Activated T-cell treated with anti-CD3 and anti-CD28 coated beads, Interleukin-2, amount 50 U/mL, for 4 hours (primary cell): ENCODE measurements around the gene NUTM2B. TPM values are rescaled to one million over a fixed set of nuclear protein-coding genes. Genes with fewer than 3 reads are reported as not detected.
"Not testable (repeated sequence)": the region's sequence is repeated elsewhere in the genome, so short reads cannot be mapped to it uniquely, and the experiment has no call there.

ENCODE experiments used
- ATAC-seq, 2 donors: fragments of 200-7000 bp; cut with Tn5 transposase; one replicate each; pipeline ENCODE4 v1.10.0; 2021
- DNase-seq: peaks from one replicate; pipeline ENCODE4 v3.0.0-alpha.2; 2020
- H3K27me3 Mint-ChIP-seq: one replicate; pipeline ENCODE4 v1.8.0; 2021; ENCODE audit warnings: low read depth, mixed read lengths
- H3K36me3 Mint-ChIP-seq: one replicate; pipeline ENCODE4 v1.8.0; 2022; ENCODE audit warnings: mixed read lengths; ENCODE audit not compliant: insufficient read depth
- H3K4me1 Mint-ChIP-seq: one replicate; pipeline ENCODE4 v1.8.0; 2021; ENCODE audit warnings: low read depth, mixed read lengths
- H3K4me3 Mint-ChIP-seq: one replicate; pipeline ENCODE4 v1.8.0; 2021; ENCODE audit warnings: mild to moderate bottlenecking, moderate library complexity, mixed read lengths
- H3K9me3 Mint-ChIP-seq: one replicate; pipeline ENCODE4 v1.8.0; 2021; ENCODE audit warnings: mixed read lengths
- total RNA-seq, 3 donors: library from RNA; stranded (reverse); gene quantifications; one replicate each; pipeline ENCODE4 v1.2.1, GENCODE V29; 2021

Gene NUTM2B, protein sequence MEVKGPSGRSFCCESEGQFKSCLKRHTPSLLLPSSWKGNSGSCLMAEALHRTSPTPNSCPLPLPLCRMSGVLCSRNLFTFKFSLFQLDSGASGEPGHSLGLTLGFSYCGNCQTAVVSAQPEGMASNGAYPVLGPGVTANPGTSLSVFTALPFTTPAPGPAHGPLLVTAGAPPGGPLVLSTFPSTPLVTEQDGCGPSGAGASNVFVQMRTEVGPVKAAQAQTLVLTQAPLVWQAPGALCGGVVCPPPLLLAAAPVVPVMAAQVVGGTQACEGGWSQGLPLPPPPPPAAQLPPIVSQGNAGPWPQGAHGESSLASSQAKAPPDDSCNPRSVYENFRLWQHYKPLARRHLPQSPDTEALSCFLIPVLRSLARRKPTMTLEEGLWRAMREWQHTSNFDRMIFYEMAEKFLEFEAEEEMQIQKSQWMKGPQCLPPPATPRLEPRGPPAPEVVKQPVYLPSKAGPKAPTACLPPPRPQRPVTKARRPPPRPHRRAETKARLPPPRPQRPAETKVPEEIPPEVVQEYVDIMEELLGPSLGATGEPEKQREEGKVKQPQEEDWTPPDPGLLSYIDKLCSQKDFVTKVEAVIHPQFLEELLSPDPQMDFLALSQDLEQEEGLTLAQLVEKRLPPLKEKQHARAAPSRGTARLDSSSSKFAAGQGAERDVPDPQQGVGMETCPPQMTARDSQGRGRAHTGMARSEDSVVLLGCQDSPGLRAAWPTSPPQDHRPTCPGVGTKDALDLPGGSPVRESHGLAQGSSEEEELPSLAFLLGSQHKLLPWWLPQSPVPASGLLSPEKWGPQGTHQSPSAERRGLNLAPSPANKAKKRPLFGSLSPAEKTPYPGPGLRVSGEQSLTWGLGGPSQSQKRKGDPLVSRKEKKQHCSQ
- under 1 TPM; 0.30 to 0.53 (median 0.33) TPM for total RNA-seq

DNA sequence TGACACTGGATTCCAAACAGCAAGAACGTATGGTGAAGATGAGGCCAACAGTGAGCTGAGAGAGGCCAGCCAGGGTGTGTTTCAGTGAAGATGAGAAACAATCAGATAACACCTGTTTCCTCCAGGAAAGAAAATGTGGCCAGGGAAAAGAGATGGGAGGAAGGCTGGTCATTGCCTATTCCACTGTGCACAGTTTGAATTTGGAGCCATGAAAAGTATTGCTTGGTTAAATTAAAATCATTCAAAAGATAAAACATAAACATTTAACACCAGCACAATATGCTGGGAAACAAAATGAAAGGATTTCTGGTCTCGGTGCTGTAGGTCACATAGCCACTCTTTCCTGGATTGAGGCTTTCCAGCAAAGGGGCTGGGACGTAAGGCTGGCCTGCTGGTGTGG lies at the start of gene NUTM2B:
Gene NUTM2B, plus strand, starts transcription at position 301 of the 400 bp plus-strand sequence. CDS start 383 bp downstream, outside the sequence.
- H3K36me3 Mint-ChIP-seq, H3K27me3 Mint-ChIP-seq, DNase-seq, H3K9me3 Mint-ChIP-seq, H3K4me3 Mint-ChIP-seq, H3K4me1 Mint-ChIP-seq, ATAC-seq: not testable (repeated sequence)

DNA sequence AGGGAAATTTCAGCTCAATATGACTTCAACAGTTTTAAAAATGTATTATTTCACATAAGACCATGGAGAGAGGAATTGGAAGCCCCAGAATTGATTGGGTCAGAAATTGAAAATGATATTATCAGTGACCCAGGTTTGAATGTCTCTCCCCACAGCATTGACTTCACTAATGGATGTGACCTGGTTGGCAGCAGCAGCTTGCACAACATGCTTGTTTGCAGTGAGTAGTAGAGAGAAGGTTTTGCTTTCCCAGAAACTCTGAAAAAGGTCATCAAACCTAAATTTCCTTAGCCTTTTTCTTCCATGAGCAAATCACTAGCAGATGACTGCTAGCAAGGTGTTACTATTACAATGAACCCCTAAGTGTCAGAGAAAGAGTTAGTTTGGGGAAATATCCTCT lies 39.7 kb upstream of the NUTM2B start:
- not testable (repeated sequence) for H3K36me3 Mint-ChIP-seq, H3K4me1 Mint-ChIP-seq, H3K27me3 Mint-ChIP-seq, H3K9me3 Mint-ChIP-seq, H3K4me3 Mint-ChIP-seq, ATAC-seq, DNase-seq

- H3K36me3 Mint-ChIP-seq, H3K27me3 Mint-ChIP-seq, H3K9me3 Mint-ChIP-seq, H3K4me1 Mint-ChIP-seq, H3K4me3 Mint-ChIP-seq, ATAC-seq, DNase-seq: not testable (repeated sequence)
Observed at GRCh38 chr10:79664686-79665085, 38.3 kb upstream of the NUTM2B start.

GRCh38 chr10:79669248-79669788 lies 33.7 kb upstream of the NUTM2B start:
- H3K27me3 Mint-ChIP-seq, H3K9me3 Mint-ChIP-seq, ATAC-seq, DNase-seq, H3K4me3 Mint-ChIP-seq, H3K36me3 Mint-ChIP-seq, H3K4me1 Mint-ChIP-seq: not testable (repeated sequence)

GRCh38 chr10:79674878-79675277 lies 28.1 kb upstream of the NUTM2B start:
- not testable (repeated sequence) for H3K27me3 Mint-ChIP-seq, H3K9me3 Mint-ChIP-seq, DNase-seq, H3K4me1 Mint-ChIP-seq, H3K4me3 Mint-ChIP-seq, H3K36me3 Mint-ChIP-seq
- ATAC-seq: peak; percentile 72 to 73

- DNase-seq, H3K4me3 Mint-ChIP-seq, H3K4me1 Mint-ChIP-seq, H3K36me3 Mint-ChIP-seq, ATAC-seq, H3K9me3 Mint-ChIP-seq, H3K27me3 Mint-ChIP-seq: not testable (repeated sequence)
Observed at GRCh38 chr10:79683026-79683883, 19.8 kb upstream of the NUTM2B start.

- not testable (repeated sequence) for H3K27me3 Mint-ChIP-seq, H3K4me1 Mint-ChIP-seq, H3K36me3 Mint-ChIP-seq, H3K4me3 Mint-ChIP-seq, DNase-seq, ATAC-seq, H3K9me3 Mint-ChIP-seq
Observed at GRCh38 chr10:79683884-79684720, 18.9 kb upstream of the NUTM2B start.

DNA sequence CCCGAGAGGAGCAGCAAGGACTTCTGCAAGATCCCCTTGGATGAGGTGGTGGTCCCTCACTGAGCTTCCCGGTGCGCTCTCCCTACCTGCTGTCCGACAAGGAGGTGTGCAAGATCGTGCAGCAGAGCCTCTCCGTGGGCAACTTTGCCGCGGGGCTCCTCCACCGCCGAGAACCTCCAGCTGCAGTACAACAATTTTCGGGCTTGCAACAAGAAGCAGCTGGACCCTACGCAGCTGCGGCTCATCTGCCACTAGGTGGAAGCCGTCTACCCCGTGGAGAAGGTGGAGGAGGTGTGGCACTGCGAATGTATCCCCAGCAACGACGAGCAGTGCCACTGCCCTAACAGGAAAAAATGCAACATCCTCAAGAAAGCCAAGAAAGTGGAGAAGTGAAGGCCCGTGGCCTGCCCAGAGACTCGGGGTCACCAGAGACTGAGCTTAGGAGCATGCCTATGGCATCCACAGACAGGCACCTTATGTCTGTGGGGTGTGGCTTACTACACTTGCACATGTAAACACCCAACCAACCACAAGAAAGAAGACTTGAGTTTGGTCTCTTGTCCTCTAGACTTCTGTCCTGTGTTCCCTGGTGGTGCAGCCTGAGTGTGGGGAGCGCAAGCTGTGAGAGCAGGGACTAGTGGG lies 17.9 kb upstream of the NUTM2B start:
- H3K4me3 Mint-ChIP-seq, H3K9me3 Mint-ChIP-seq, H3K36me3 Mint-ChIP-seq, H3K27me3 Mint-ChIP-seq, H3K4me1 Mint-ChIP-seq: not testable (repeated sequence)
- DNase-seq (peak; percentile 46), ATAC-seq (peak; percentile 88 to 99)

DNA sequence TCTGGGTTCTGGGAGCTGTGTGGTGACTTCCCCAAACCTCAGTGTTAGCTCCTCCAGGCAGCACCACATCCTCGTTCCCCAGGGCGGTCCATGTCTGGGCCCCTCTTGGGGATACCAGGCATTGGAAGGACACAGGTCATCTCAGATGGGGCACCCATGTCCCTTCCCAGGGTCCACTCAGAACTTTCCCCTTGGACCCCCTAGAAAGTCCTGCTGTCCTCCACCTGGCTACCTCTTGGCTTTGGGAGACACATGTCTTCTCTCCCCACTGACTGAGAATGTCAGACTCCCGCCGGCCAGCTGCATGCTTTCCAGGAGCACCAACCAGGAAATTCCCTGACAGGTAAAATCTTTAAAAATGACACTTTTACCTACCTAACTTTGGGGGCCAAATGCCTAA lies 16.4 kb upstream of the NUTM2B start:
- H3K4me1 Mint-ChIP-seq, H3K27me3 Mint-ChIP-seq, H3K36me3 Mint-ChIP-seq, H3K9me3 Mint-ChIP-seq, ATAC-seq, DNase-seq, H3K4me3 Mint-ChIP-seq: not testable (repeated sequence)

DNA sequence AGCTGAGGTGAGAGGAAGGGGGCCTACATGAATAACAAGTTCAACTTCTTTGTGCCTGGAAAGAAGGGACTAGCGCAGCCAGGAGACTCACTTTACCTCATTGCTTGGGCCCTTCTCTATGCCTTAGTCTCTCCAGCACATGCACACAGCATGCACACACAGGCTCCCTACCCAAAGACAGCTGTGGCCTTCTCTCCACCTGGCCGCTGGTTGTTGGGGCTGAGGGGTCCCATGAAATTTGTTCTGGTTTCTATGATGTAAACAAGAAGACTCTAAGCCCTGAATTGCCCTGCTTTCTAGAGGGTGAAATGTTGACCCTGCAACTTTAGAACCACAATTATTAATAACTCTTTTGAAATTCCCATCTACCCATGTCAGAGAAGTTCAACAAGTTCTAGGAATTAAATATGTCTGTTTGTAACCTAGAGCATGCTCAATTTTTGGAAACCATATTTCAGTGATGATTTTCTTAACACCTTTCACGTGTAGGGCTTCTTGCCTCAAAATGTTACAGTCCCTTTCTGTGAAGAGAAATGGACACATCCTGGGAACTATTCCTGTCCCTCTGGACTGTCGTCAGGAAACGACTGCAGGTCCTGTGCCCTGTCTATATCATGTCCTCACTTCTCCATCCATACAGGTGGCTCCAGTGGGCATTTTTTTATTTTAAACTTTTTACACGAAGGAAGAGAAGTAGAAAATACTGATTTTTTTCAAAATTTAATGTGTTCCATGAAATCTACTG lies 15.4 kb upstream of the NUTM2B start:
- H3K36me3 Mint-ChIP-seq, ATAC-seq, H3K9me3 Mint-ChIP-seq, DNase-seq, H3K4me3 Mint-ChIP-seq, H3K27me3 Mint-ChIP-seq, H3K4me1 Mint-ChIP-seq: not testable (repeated sequence)

- not testable (repeated sequence) for H3K4me1 Mint-ChIP-seq, H3K4me3 Mint-ChIP-seq, H3K27me3 Mint-ChIP-seq, DNase-seq, H3K9me3 Mint-ChIP-seq, ATAC-seq, H3K36me3 Mint-ChIP-seq
Observed at GRCh38 chr10:79688798-79689197, 14.2 kb upstream of the NUTM2B start.

DNA sequence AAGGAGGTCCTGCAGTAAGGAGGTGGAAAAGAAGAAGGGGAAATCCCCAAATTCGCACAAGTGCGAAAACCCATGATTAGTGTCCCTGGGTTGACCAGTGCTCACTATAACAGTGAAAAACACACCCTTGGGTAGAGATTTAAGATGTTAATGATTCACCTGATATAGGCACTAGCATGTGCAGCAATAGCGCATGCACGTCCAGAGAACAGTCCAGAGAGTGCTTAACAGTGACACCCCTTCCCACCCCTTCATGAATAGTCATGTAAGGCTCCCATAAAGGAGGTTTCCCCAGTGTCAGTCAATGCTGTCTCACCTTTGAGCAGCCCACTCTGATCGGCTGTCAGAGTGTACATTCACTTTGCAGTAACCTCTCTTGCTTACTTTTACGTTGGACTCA lies 6.4 kb upstream of the NUTM2B start:
- H3K9me3 Mint-ChIP-seq, H3K4me3 Mint-ChIP-seq, DNase-seq, H3K4me1 Mint-ChIP-seq, H3K36me3 Mint-ChIP-seq, H3K27me3 Mint-ChIP-seq, ATAC-seq: not testable (repeated sequence)
